Suppressor macrophage treated with lipopolysaccharide for 1 hour (primary cell): ENCODE measurements around the gene LRRC8D.

Source experiments
- DNase-seq, 3 donors: peaks; one replicate each; pipeline ENCODE4 v3.0.0-alpha.2; 2020 to 2022

LRRC8D gene

DNA sequence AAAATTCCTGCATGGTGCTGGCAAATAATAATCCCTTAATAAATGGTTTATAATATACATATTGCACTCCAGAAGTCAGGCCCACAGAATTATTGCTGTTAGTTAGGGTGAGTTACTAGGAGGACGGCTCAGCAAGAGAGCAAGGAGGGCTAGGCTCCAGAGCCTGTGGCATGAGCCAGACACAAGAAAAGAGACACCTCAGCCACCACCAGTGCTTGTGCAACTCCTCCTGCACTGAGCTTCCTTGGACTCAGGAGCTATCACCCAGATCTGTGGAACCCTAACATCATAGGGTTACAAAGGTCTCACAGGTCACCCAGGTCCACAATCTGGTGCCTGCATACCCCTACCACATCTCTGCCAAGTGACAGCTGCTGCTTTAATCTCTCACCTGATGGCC, 12.8 kb upstream of the LRRC8D start:
- DNase-seq: no peak

DNA sequence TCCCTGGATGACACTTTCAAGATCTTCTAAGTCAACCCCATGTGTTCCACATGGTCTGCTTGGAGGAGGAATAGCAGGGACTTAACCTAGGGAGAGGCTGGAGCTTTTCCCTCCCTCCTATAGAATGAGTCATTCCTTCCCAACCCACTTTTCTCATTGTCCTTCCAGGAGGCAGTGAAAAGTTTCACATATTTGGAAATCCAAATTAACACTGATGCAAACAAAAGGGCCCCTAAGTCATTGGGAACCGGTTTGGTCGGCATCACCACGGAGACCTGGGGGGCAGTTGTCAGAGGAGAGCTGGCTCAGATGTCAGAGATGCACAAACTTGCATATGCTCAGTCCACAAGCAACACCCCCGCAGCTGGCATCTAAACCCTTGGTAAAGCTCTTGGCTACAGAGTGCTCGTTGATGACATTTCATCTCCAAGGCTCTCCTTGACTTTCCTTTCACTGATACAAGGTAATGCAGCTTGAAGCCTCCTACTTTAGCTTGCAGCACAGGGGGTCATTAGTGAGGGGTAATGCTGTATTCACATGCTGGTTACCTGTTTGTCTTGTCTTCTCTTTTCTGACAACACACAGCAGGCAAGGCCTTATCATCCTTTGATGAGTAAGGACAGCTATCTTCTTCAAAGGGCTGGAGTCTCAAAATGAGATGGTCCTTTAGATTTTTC, 12.3 kb upstream of the LRRC8D start:
- DNase-seq: no peak

DNA sequence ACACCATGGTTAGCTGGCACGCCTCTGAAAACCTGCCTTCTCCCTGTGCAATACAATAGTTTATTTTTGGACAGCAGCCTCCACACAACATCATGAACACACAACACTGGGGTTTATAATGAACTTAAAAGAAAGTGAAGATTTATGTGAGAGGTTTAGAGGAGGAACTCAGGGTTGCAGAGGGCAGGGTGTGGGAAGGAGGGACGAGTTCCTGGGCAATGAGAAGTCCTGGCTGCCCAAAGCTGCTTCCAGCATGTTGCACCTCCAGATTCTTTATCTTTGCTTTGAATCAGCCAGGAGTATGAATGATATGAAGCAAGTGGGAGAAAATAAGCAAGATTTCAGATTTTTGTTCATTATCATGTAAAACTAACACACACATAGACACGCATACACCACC, 11.3 kb upstream of the LRRC8D start:
- no peak for DNase-seq

DNA sequence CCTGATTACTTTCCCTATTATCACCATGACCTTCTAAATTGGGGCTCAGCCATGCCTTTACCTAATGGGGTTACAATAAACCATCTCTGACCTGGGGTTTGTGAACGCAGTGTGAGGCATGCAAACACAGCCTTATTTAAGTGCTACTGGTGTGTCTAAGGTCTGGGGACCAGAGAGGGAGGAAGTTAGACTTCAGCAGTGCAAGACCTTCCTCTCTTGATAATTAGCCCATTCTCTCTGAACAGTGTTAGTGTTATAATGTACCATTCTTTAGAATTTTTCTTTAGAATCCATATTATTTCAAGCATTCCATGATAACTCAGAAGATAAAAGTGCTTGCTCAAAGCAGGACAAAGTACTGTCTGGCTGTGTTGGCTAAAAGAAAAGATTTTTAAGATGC, 10.5 kb upstream of the LRRC8D start:
- no peak for DNase-seq

DNA sequence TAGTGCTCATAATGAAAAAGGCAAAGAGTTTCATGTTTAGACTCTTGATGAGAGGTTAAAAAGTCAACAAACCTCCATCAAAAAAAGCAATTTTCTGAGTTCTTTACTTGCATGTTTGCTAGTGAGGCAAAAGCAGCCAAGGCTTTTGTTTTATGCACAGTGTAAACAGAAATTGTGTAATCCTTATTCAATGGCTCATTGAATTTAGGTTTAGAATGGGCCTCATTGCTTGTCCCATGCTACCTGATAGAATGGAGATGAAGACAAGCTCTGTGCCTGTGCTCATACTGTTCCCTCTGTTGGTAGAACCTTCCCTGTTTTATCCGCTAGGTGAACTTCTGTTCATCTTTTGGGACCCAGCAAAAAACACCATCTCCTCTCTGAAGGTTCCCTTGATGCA, 10.0 kb upstream of the LRRC8D start:
- DNase-seq: no peak

DNA sequence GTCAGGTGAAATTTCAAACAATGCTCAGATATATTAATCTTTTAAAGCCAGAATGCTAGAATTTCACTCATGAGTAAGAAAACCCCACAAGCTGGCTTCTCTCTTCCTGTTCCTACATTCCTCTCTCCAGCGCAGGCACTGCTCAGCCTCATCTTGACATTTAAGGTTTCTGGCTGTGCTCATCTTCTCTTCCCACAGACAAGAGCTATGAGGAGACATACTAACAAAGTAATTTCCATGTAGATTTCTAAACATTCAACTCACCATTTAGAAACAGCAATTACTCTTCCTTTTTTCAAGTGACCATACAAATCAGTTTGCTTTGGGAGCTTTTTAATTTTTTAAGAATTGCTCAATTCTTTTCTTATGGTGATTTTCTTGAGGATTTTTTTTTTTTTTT, 7.8 kb upstream of the LRRC8D start:
- DNase-seq: peak; percentile 58 to 85 (median 69)

DNA sequence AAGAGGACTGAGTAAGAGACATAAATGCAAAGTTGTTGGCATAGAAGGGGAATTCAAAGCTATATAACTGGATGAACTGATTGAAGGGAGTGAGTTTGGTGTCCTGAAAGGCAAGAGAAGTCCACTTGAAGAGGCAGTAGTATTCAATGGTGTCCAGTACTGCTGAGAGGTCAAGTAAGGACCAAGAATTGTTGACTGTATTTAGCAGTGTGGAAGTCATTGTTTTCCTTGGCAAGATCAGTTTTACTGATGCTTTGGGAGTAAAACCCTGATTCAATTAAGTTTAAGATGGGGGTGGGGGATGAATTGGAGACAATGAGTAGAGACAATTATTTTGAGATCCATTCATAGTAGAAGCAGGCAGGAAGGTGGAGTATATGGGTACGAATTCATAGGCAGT, 5.8 kb upstream of the LRRC8D start:
- DNase-seq: no peak

DNA sequence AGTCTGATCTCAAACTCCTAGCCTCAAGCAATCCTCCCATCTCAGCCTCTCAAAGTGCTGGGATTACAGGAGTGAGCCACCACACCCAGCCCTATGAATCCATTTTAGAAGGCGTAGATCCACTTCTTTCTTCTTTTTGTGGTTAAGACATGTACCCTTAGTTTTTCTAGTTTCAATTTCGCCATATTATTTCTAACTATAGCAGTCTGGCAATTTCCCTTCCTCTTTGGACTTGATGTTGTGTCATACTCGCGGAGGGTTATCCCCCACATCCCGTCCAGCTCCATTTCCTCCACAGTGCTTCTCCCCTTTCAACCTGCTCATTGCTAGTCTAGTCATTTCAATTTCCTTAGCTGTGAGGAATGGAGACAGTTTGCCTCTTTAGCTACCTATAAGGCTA, 5.2 kb upstream of the LRRC8D start:
- peak; percentile 84 to 95 (median 92) for DNase-seq

DNA sequence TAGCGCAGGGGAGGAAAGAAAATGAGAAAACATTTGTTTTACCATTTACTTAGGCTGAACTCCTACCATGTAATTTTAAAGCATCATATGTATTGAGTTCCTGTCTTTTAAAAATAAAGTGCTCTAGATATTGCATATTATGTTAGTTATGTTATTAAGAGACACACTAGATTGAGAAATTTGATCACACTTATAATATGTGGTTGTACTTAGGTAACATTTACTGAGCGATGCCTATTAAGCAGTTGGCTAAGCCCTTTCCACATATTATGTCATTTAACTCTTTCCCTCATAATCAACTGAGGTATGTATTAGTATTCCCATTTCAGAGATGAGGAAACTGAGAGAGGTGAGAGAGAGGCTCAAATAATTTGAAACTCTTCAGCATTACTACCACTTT, 4.5 kb upstream of the LRRC8D start:
- no peak for DNase-seq

DNA sequence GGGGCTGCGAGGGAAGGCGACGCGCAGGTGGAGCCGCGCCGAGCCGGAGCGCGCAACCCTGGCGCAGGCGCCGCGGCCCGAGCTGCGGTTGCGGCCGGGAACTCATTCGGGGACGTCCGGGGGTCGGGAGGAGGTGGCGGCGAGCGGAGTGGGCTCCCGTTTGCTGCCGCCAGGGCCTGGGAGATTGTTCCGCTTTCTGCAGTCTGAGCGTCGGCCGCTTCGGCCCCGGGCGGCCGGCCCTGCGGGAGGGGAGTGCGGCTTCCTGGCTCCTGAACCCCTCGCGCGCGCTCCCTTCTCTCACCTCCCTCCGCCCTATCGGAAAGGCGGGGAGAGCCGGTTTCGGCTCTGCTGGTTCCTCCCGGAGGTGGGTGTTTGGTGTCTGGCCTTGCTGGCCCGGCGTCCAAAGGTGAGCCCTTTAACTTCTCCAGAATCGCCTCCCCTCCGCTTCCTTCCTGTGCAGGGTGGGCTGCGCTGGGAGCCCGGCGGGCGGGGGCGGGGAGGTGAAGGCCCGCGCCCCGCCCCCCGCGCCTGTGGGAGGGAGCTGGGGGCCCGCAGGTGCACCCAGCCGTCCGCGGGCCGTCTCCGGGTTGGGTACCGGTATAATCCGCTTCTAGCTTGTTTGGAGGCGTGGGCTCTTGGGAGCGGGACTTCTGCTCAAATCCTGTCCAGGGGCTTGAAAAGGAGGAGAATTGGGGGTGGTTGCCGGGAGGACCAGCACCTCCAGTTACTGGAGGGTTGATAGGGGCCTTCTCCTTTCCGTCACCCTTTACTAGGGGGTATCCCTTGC, 683 bp downstream of the LRRC8D start:
- peak; percentile 71 to 86 (median 79) for DNase-seq

DNA sequence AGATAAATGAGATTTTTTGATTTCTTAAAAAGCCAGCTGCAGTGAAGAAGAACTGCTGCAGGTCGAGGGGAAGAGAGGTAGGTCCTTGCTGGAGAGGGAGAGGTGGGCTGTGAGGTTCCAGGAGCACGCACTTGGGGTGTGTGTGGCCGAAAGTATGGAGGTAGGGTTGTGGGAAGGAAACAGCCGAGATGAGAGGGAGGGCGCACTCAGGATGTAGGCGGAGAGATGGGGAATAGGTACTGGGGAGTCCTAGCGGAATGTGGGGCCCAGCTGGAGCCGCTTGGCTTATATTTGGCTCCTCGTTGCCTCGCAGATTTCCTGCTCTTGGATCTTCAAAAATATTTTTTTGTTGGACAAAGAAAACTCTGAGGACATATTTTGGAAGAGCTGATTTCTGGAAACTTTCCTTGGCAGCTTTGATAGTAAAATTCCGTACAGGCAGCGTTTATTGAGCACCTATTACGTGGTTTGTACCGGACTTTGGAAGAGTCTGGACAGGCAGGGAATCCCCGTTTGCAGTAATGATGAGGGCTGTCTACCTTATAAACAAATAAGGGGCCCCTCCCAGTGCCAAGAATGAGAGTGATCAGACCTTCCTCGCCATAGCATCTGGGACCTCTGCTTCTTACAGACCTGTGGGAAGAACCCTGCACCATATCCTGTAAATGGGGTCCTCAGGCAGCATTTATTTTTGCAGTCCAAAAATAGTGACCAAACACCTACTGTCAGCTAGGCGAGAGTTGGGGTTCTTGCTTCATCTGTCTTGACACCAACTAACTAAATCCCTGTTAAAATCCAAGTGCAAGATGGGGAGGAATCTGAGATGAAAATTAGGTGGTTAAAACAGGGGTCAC, 1.5 kb downstream of the LRRC8D start:
- no peak for DNase-seq

DNA sequence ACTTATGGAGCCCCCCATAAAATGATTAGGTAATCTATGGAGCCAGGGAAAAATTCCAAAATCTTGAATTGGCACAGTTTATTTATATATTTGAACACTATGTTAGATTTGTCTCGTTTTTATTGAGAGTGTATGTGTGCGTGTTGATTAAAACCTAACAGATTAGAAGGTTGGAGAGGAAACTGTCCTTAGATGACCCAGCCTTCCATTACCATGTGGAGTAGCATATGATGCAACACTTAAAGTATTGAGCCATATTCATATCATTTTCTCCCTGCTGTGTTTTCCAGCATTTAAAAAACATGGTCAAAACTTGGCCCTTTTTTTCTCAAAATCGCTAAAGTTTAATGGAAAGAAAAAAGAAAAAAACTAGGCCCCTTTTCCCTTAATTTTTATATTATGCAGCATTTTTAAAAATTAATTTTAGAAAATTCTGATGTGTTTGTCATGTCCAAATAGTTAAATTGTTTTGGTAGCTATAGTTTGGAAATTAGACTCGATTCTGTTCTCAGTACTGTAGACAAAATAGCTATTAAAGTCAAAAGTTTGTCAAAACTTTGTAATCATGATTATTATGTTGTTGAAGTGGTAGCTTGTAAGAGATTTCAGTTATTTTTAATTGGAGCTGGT, 2.3 kb downstream of the LRRC8D start:
- peak; percentile 62 to 82 (median 81) for DNase-seq

DNA sequence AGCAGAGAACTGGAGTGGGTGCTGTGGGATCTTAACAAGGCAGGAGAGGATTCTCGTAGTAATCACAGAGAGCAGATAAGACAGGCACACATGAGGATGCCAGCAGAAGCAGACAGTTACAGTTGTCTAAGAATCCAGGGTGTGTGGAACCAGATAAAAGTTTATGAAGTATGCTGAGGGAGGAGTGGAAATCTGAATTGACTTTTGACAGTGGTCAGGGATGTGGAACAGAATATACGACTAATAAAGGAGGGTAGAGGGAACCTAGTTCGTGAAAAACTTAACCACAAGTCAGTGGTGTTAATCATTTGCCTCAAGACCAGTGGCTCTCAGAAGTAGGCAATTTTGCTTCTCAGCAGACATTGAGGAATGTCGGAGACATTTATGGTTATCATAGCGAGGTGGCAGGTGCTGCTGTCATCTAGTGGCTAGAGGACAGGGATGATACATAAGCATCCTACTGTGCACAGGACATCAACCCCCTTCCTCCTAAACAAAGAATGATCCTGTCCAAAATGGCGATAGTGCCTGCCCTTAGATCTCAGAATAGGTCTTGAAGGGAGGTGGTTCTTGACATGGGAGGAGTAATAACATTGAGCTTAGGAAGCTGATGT, 3.0 kb downstream of the LRRC8D start:
- DNase-seq: no peak

DNA sequence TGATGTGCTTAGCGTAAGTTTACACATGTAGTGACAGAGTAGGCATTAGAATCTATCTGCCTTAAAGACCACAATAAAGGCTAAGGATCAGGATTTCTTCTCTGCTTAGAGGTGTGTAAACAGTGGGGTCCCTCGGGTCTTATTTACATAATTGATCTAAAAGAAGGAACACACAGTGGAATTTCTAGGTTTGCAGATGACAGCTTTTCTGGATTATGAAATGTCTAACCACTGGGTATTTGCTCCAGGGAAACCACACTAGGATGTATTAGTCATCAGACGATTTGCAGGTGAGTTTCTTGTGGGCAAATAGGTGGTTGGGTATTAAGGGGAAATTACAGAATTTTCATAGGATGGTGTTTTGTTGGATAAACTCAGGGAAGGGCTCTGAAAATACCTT, 5.8 kb downstream of the LRRC8D start:
- DNase-seq: no peak

DNA sequence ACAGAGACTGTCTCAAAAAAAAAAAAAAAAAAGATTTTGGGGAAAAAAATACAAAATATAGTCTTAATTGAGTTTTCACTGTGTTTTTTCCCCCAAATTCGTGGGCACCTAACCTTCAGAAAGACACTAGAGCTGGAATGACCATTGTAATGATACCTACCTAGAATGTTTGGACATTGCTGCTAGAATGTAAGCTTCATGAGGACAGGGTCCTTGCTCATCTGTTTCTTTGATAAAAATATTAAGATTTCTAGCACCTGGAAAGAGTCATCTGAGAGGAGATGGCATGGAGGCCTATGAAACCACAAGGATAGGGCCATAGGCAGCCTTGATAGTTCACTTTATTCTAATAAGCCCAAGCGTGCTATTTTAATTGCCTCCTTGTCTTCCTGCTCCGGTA, 6.5 kb downstream of the LRRC8D start:
- no peak for DNase-seq

DNA sequence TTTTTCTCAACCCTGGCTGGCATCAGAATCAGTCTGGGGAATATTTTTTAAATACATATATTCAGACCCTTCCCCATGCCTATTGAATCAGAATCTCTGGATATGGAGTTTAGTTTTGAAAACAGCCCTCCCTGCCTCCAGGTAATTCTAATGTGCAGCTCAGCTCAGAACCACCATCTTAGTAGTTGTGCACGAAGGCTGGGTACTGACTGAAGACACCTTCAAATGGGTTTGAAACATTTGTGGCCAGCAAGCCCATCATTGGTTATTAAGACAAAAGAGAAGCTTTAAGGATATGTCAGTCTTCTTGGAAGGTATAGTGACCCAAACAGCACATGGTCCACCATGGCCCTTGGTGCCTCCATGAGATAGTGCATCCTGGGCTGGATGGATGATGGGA, 7.1 kb downstream of the LRRC8D start:
- no peak for DNase-seq

DNA sequence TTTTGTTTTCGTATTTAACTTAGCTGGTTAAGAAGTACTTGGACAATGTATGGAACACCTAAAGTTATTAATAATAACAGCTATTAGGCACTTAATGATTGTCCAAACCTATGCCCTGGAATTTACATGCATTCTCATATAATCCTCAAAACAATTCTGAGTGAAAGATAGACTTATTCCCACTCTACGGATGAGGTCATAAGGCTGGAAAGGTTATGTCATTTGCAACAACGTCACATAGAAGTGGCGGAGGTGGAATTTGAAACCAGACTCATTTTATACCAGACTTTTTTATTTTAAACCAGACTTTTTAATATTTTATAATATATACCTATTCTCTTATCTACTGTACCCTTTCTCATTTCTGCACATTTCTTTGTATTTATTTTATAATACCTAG, 8.4 kb downstream of the LRRC8D start:
- DNase-seq: no peak

DNA sequence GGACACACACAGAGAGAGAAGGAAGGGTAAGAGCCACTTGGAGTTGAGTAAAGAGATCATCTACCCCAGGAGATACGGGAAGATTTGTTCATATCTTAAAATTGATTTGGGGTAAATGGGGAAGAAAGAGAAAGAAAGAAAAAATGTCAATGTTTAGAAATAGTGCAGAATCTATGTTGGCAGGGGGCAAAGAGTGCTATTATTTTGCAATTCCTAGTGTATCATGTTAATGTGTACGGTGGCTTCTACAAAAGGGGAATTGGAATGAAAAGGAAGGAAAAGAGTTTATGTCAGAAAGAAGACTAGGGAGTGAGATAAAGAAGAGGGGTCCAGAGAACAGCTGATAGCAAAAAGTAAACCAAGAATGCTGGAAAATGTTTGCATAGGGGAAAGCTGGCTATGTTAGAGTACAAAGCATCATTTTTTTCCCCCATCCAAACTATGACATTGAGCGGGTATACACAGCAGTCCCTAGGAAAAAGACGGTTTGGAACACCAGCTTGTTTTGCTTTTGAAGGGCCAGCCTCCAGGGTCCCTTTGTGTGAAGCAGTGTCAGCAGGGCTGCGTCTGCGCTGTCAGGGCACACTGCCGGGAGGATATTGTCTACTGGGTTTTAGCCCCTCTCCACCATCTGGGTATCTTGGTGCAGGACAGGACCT, 10.8 kb downstream of the LRRC8D start:
- DNase-seq: no peak

DNA sequence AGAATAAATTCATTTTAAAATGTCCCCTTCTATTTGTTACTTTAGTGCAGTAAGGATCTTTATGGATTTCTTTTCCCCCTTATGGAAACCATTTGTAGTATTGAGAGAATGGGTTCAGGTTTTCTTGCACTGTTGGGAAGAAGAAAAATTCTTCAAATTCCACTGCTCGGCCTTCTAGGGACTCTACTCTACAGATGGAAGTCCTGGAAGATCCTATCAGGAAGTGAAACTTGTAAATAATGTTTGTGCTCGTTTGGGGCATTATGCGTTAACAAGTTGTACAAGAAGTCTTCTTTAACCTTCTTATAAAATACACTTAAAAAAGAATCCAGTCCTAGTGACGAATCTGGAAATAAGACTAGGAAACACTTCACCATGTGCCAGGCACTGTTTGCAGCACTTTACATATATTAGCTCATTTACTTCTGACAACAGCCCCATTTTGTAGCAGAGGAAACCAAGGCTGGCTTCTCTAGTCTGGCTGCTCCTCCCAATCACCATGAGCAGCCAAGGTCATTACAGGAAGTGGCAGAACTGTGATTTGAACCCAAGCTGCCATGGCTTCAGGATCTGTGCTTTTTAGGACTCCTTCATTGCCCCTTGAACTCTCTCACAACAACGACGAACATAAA, 11.8 kb downstream of the LRRC8D start:
- peak; percentile 58 to 84 (median 80) for DNase-seq

DNA sequence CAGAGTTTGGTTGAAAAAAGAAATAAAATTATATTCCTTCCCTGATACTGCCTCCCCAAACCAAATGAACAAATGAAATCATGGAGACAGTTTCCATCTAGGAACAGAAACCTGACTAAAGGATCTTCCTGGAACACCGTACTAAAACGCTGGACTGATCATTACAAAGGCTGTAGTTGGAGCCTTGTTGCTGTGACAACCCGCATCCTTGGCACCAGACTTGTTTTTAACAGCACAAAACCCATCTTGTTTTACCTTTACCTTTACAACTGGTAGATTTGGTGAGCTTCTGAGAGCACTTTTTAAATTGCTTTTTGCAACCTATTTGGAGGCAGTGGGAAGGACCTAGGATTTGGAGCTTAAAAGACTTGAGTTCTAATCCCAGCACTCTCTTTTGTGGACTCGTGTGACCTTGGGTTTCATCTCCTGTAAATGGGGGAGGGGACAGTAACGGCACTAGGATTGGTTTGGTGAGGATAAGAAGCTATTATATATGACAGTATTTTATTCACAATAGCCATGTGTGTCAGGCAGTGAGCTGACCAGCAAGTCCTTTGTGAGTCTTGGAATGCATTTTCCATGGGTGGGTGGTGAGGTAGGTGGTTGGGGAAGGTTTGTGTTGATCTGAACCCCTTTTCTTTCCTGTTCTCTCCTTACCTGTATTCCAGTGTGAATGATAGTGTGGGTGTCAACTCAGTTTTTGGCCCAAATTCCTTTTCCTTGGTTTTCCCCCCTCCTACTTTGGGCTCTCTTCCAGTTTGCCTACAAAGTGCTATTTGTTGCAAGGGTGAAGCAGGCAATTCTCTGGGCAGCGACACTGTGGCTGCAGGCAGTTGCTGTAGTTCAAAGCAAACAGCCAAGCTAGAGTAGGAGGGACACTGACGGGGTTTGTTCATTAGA, 12.6 kb downstream of the LRRC8D start:
- no peak for DNase-seq
